Natural killer cell (primary cell): ENCODE data around the gene KRTAP10-10. TPM values are rescaled to one million over a fixed set of nuclear protein-coding genes. Genes with fewer than 3 reads are reported as not detected.

Experiments used
- ATAC-seq, 3 donors: fragments of 150-1000 bp in 2 of 3; fragments of 200-7000 bp in 1 of 3; cut with Tn5 transposase; 1 replicate in 1 of 3; 2 replicates in 2 of 3; pipeline ENCODE4 v1.10.0; 2021; ENCODE audit warnings: mild to moderate bottlenecking in 2 of 3, moderate library complexity in 2 of 3
- DNase-seq, 2 donors: peaks; one replicate each; pipeline versions ENCODE4 v3.0.0 to v3.0.0-alpha.2; 2013 to 2021; ENCODE audit warnings: mixed read lengths in 1 of 2
- H3K27ac ChIP-seq: one replicate; pipeline ENCODE4 v1.5.1; 2013; ENCODE audit warnings: mild to moderate bottlenecking, low read length
- H3K27me3 ChIP-seq: one replicate; pipeline ENCODE4 v1.6.1; 2013; ENCODE audit warnings: low read length; ENCODE audit not compliant: control insufficient read depth, insufficient read depth
- H3K36me3 ChIP-seq: one replicate; pipeline ENCODE4 v1.6.1; 2013; ENCODE audit warnings: low read length; ENCODE audit not compliant: control insufficient read depth, insufficient read depth
- H3K4me1 ChIP-seq: one replicate; pipeline ENCODE4 v1.6.1; 2013; ENCODE audit warnings: low read length; ENCODE audit not compliant: control insufficient read depth, insufficient read depth
- H3K4me3 ChIP-seq: one replicate; pipeline ENCODE4 v1.5.1; 2013; ENCODE audit warnings: low read length
- H3K9me3 ChIP-seq: one replicate; pipeline ENCODE4 v1.6.1; 2013; ENCODE audit warnings: low read length; ENCODE audit not compliant: control insufficient read depth, insufficient read depth
- H3K27ac Mint-ChIP-seq, 2 donors: one replicate each; pipeline ENCODE4 v1.8.0; 2022; ENCODE audit warnings: mild to moderate bottlenecking in 2 of 2, mixed read lengths in 2 of 2, moderate library complexity in 1 of 2
- H3K27me3 Mint-ChIP-seq, 2 donors: one replicate each; pipeline ENCODE4 v1.8.0; 2022; ENCODE audit warnings: low read depth in 2 of 2, mixed read lengths in 2 of 2
- H3K36me3 Mint-ChIP-seq: one replicate; pipeline ENCODE4 v1.8.0; 2022; ENCODE audit warnings: mixed read lengths
- H3K4me1 Mint-ChIP-seq, 2 donors: one replicate each; pipeline ENCODE4 v1.8.0; 2022; ENCODE audit warnings: mixed read lengths in 2 of 2
- H3K4me3 Mint-ChIP-seq: one replicate; pipeline ENCODE4 v1.8.0; 2022; ENCODE audit warnings: mild to moderate bottlenecking, moderate library complexity, mixed read lengths
- H3K9me3 Mint-ChIP-seq, 2 donors: one replicate each; pipeline ENCODE4 v1.8.0; 2022; ENCODE audit warnings: mixed read lengths in 2 of 2
- WGBS: methylation state at CpG from one replicate; pipeline ENCODE4 v1.1.7; 2013; ENCODE audit warnings: missing lambda C conversion rate; ENCODE audit not compliant: insufficient coverage; 5-methylcytosine and 5-hydroxymethylcytosine counted together
- intact Hi-C: fragments of 100-400 bp; cut with micrococcal nuclease; formaldehyde crosslinking; loops from one replicate; pipeline ENCODE4 v1.14.2; 2022
- total RNA-seq, 4 donors: library from RNA; stranded (reverse); fragments of 120-200 nt in 1 of 4; gene quantifications; one replicate each; pipeline versions ENCODE4 v1.2.3 to v1.2.4, GENCODE V29; 2013 to 2022
- TF ChIP-seq, protein P1 (sequence below): fragments of 200-600 bp; IDR thresholded peaks from one replicate; pipeline ENCODE4 v1.8.0; 2022; ENCODE audit warnings: antibody characterized with exemption

KRTAP10-10 gene
- total RNA-seq, 3 donors from 2014 or later (not counting 1 experiment from before 2014, with no cell fraction given), result not detected

DNA sequence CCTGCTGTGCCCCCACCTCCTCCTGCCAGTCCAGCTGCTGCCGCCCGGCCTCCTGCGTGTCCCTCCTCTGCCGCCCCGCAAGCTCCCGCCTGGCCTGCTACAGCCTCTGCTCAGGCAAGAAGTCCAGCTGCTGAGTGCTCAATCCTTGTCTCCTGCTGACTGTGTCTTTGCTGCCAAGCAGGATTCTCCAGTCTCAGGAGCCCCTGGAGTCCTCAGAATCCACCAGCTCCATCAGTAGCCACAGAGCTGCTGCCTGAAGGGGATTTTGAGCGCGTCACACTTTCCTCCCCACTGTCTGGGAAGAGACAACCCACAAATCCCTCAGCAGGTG is 10.0 kb downstream of the KRTAP10-10 start:
- Histone ChIP-seq H3K27ac (no peak overlapping the region), H3K4me1 (peaks cover 6% of the 10 kb centered on the region), H3K9me3 (peaks cover 13% of the 10 kb centered on the region), H3K27me3 (peaks cover 2% of the 10 kb centered on the region), H3K36me3 (no peaks in the 10 kb centered on the region), H3K4me3 (no peak overlapping the region)
- DNase-seq, result no peak
- intact Hi-C loops, result no loop called here
- no peak overlapping the region for H3K27ac Mint-ChIP-seq
- no peak overlapping the region for H3K4me3 Mint-ChIP-seq
- H3K4me1 Mint-ChIP-seq, result peaks cover 0 to 13% of the 10 kb centered on the region in 2 donors
- peaks cover 11% of the 10 kb centered on the region for H3K36me3 Mint-ChIP-seq
- WGBS, result 72% methylated on average over 8 of the region's 8 CpGs
- H3K27me3 Mint-ChIP-seq, result peaks cover 5 to 9% of the 10 kb centered on the region in 2 donors
- TF ChIP-seq, protein P1, sequence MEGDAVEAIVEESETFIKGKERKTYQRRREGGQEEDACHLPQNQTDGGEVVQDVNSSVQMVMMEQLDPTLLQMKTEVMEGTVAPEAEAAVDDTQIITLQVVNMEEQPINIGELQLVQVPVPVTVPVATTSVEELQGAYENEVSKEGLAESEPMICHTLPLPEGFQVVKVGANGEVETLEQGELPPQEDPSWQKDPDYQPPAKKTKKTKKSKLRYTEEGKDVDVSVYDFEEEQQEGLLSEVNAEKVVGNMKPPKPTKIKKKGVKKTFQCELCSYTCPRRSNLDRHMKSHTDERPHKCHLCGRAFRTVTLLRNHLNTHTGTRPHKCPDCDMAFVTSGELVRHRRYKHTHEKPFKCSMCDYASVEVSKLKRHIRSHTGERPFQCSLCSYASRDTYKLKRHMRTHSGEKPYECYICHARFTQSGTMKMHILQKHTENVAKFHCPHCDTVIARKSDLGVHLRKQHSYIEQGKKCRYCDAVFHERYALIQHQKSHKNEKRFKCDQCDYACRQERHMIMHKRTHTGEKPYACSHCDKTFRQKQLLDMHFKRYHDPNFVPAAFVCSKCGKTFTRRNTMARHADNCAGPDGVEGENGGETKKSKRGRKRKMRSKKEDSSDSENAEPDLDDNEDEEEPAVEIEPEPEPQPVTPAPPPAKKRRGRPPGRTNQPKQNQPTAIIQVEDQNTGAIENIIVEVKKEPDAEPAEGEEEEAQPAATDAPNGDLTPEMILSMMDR, result no peak
- H3K9me3 Mint-ChIP-seq, result peaks cover 4 to 10% of the 10 kb centered on the region in 2 donors
- ATAC-seq, result no peak

DNA sequence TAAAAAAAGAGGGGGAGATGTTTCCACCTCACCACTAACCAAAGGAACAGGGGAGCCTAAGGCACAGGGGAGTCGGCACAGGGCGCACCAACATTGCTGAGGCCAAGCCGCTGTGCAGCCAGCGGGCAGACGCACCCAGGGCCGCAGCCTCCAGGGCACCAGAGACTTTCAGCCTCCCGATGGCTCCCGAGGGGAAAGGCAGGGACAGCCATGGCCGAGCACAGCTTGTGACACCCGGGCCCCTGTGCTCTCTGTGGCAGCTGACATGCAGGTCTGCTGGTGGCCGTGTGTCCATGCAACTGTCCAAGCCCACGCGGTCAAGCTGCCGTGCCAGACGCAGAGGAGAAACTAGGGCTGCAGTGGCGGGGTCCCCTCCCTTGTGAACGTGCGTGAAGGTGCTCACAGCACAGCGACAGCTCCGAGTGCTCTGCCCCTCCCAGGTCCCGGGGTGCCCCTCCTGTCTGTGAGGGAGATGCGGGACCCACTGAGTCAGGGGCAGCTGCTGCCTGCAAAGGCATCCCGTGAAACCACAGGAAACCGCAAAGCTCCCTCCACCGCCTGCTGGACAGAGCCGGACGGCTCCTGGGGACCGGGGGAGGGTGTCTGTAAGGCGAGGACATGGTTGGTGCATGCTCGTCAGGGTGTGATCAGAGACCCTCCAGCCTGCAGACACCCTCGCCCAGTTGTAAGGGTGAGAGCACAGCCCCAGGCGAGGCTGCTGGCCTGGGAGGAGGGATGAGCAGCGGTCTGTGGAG is 11.6 kb downstream of the KRTAP10-10 start:
- peaks cover 4 to 10% of the 10 kb centered on the region in 2 donors for H3K9me3 Mint-ChIP-seq
- TF ChIP-seq, protein P1, result no peak
- H3K27ac Mint-ChIP-seq, result no peak overlapping the region
- DNase-seq (no peak), ATAC-seq (no peak)
- Histone ChIP-seq H3K4me1 (peaks cover 8% of the 10 kb centered on the region), H3K4me3 (no peak overlapping the region), H3K9me3 (peaks cover 11% of the 10 kb centered on the region), H3K27me3 (peaks cover 2% of the 10 kb centered on the region), H3K27ac (no peak overlapping the region), H3K36me3 (no peaks in the 10 kb centered on the region)
- H3K27me3 Mint-ChIP-seq, result peaks cover 5 to 9% of the 10 kb centered on the region in 2 donors
- H3K4me1 Mint-ChIP-seq, result peaks cover 3 to 14% of the 10 kb centered on the region in 2 donors
- 81% methylated on average over 33 of the region's 33 CpGs for WGBS
- H3K36me3 Mint-ChIP-seq, result peaks cover 11% of the 10 kb centered on the region
- intact Hi-C loops, result no loop called here
- no peak overlapping the region for H3K4me3 Mint-ChIP-seq

DNA sequence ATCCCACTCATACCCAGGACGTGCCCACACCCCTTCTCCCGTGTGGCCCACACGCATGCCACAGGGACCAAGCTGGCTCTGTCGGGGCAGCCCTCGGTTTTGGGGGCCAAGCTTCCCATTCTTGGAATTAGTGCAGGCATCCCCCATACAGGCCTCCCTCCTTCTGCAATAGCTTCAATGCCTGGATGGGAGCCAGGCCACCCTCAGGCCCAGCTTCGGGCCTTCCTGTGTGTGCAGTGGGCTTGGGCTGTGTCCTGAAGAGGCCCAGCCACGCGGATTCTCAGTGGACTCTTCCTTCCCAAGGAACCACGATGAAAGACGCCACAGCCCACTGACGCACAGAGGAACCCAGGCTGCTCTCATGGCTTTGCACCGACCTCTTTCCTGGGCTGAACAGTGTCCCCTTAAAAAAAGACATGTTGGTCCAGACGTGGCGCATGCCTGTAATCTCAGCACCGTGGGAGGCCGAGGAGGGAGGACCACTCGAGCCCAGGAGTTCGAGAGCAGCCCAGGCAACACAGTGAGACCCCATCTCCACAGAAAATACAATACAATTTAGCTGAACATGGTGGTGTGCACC is 12.5 kb downstream of the KRTAP10-10 start:
- Histone ChIP-seq H3K27me3 (peaks cover 2% of the 10 kb centered on the region), H3K36me3 (no peaks in the 10 kb centered on the region), H3K27ac (no peak overlapping the region), H3K4me1 (peaks cover 17% of the 10 kb centered on the region), H3K4me3 (no peak overlapping the region), H3K9me3 (peaks cover 6% of the 10 kb centered on the region)
- H3K4me1 Mint-ChIP-seq, result peaks cover 11 to 21% of the 10 kb centered on the region in 2 donors
- TF ChIP-seq, protein P1, result no peak
- peaks cover 4 to 5% of the 10 kb centered on the region in 2 donors for H3K9me3 Mint-ChIP-seq
- 93% methylated on average over 18 of the region's 18 CpGs for WGBS
- no peak for ATAC-seq
- intact Hi-C loops, result no loop called here
- H3K27ac Mint-ChIP-seq, result no peak overlapping the region
- H3K4me3 Mint-ChIP-seq, result no peak overlapping the region
- H3K36me3 Mint-ChIP-seq, result peaks cover 5% of the 10 kb centered on the region
- DNase-seq, result no peak
- H3K27me3 Mint-ChIP-seq, result peaks cover 5 to 8% of the 10 kb centered on the region in 2 donors
